Fibroblast of villous mesenchyme (primary cell): ENCODE results near the gene TAPT1. TPM values are rescaled to one million over a fixed set of nuclear protein-coding genes. Genes with fewer than 3 reads are reported as not detected.

ENCODE experiments used
- DNase-seq: peaks from one replicate; pipeline ENCODE4 v3.0.0-alpha.2; 2010; ENCODE audit warnings: low read depth
- H3K4me3 ChIP-seq: 2 replicates; pipeline ENCODE4 v1.5.1; 2011; ENCODE audit warnings: low read depth, mild to moderate bottlenecking, low read length
- total RNA-seq: library from RNA; depleted of rRNA; stranded (reverse); fragments of >200 nt; gene quantifications from 2 replicates; pipeline ENCODE4 v1.2.3, GENCODE V29; 2012
- TF ChIP-seq, protein P1 (sequence below): IDR thresholded peaks from 2 replicates; pipeline ENCODE4 v1.5.1; 2012; ENCODE audit warnings: low read depth, mild to moderate bottlenecking, low read length; ENCODE audit not compliant: insufficient read depth

The TAPT1 gene
- total RNA-seq, 1 donor: 28.5 TPM

DNA sequence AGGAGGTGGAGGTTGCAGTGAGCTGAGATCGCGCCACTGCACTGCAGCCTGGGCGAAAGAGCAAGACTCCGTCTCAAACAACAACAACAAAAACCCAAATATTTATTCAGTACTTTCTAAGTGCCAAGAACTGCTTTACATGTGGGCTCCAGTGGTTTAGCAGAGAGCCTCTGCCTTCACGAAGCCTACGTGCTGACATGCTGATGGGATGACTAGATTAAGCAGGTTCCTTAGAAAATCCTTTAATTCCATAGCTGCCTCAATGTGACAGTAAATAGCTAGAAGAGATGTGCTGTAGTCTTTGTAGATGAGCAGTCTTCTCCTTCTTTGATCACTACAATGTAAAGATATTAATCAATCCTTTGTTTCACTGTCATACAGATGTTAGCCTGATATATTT, 49.6 kb downstream of the TAPT1 start:
- no peak overlapping the region for H3K4me3 ChIP-seq
- TF ChIP-seq, protein P1, sequence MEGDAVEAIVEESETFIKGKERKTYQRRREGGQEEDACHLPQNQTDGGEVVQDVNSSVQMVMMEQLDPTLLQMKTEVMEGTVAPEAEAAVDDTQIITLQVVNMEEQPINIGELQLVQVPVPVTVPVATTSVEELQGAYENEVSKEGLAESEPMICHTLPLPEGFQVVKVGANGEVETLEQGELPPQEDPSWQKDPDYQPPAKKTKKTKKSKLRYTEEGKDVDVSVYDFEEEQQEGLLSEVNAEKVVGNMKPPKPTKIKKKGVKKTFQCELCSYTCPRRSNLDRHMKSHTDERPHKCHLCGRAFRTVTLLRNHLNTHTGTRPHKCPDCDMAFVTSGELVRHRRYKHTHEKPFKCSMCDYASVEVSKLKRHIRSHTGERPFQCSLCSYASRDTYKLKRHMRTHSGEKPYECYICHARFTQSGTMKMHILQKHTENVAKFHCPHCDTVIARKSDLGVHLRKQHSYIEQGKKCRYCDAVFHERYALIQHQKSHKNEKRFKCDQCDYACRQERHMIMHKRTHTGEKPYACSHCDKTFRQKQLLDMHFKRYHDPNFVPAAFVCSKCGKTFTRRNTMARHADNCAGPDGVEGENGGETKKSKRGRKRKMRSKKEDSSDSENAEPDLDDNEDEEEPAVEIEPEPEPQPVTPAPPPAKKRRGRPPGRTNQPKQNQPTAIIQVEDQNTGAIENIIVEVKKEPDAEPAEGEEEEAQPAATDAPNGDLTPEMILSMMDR: no peak
- no peak for DNase-seq

DNA sequence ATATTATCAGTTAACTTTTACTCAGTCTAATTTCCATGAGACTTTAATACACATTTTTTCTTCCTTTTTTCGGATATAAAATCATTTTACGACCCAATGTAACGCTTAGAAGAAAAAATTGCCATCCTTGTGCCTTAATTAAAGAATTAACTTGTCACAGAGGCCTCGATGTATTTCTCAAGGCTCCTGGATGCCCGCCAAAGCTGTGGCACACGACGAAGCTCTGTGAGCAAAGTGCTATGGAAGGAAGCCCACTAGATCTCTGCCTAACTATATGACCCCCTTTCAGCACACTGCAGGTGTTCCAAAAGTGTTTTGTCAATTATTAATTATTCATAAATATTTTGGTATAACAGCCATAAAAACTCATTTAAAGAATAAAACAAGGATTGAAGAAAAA, 54.4 kb downstream of the TAPT1 start:
- H3K4me3 ChIP-seq: no peak overlapping the region
- TF ChIP-seq, protein P1: no peak
- DNase-seq: no peak

DNA sequence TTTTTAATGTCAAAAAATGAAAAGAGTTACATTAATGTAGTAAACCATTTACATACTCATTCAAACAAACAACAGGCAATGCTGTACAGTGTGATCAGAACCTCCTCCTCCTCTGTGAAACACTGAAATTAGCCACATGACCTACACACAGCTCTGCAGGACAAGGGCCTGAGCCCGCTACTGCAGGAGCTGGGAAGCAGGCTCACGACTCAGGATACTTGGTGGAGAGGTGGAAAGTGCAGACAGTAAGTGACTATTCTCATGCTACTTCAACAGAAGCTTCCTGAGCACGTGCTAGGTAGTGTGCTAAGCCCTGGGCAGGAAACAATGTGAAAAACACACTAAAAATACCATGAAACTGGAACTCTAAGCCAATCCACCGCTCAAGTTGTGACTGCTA, 56.8 kb downstream of the TAPT1 start:
- no peak for DNase-seq
- TF ChIP-seq, protein P1: no peak
- no peak overlapping the region for H3K4me3 ChIP-seq

DNA sequence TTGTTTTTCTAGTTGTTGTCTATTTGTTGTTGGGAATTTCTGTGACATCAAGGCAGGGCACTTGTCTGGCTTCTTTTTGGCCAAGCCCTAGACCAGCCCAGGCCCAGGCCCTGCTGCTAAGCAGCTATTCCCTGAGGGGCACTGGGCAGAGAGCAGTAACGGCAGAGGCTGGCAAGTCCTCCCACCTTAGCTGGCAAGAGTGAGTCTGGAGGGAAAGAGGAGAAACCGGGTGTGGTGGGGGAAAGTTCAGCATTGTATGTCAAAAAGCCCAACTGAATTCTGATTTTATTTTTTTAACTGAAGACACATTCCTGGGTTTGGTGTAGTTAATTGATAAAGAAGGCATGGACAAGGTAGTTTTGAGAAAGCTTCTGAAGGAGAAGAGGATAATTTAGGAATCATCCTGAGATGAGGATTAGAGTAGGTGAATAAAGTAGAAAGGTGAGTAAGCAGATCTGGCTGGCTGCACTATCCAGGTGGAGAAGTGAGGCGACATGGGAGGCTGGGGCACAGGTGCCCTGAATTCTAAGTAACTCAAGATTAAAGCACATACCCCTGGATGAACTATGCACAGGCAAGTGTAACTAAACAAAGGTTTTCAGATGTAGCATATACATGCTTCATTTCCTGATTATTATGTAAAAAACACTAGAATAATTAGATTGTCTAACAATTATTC, 57.4 kb downstream of the TAPT1 start:
- TF ChIP-seq, protein P1: no peak
- DNase-seq: no peak

DNA sequence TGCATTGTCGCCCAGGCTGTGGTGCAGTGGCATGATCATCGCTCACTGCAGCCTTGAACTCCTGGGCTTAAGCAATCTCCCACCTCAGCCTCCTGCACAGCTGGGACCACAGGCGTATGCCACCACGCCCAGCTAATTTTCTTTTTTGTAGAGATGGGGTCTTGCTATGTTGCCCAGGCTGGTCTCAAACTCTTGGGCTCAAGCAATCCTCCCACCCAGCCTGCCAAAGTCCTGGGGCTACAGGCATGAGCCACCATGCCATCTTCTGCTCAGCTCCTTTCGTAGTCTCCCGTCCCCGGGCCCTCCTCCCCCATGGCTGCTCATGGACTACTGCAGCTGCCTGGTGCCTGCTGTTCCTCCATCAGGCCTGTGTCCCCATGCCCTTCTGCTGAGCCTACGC, 58.1 kb downstream of the TAPT1 start:
- H3K4me3 ChIP-seq: no peak overlapping the region
- no peak for DNase-seq
- TF ChIP-seq, protein P1: no peak

More for the DNA sequence above, 57.4 kb downstream of the TAPT1 start:
- no peak overlapping the region for H3K4me3 ChIP-seq

DNA sequence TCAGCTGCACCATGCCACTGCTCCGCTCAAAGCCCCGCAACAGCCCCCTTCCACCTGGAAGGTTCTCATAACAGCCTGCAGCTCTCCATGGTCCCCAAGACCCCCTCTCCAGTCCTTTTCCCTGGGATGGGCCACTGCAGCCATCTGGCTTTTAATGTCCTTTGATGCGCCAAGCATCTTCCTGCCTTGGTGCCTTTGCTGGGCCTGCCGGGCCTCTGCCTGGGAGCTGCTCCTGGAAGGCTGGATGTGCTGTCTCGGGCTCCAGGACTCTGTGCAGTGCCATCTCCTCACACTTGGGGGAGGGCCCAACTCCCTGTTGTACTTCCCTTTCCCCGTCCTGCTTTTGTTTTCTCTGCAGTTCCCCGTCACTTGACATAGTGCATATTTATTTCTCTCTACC, 60.3 kb downstream of the TAPT1 start:
- H3K4me3 ChIP-seq: no peak overlapping the region
- DNase-seq: no peak
- TF ChIP-seq, protein P1: no peak

DNA sequence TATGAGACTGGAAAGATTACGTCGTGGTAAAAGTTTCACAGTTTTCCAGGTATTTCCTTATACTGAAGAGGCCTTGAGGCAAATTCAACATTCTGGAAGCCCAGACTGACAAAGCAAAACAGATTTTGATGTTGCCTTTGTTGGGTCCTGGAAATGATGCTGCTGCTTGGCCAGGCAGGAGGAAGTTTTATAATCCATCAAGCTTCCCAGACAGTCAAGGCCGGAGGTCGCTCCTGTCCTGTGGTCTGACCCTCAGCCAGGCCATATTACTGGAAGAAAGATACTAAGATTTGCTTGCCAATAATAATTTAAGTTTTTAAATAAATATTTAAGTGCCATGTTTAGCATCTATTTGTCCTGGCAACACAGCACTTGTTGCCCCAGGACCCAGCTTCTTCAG, 63.4 kb downstream of the TAPT1 start:
- no peak for DNase-seq
- TF ChIP-seq, protein P1: no peak

More for the DNA sequence above, 63.4 kb downstream of the TAPT1 start:
- no peak overlapping the region for H3K4me3 ChIP-seq
